ENCODE measurements around the gene TSC1. TPM values are rescaled to one million over a fixed set of nuclear protein-coding genes. Genes with fewer than 3 reads are reported as not detected.

TSC1 gene
- total RNA-seq, 4 donors from 2014 or later: 52.7 to 114 (median 66.7) TPM

- DNase-seq: no peak
- no peak overlapping the region for H3K4me3 ChIP-seq (replicated peaks in 1 of 3)
- TF ChIP-seq POLR2A (IDR thresholded peaks at IDR 0.05) (no peak), CTCF (IDR thresholded peaks at IDR 0.05) (no peak)
- H3K9me3 ChIP-seq: no peaks in the 10 kb centered on the region
- H3K4me1 ChIP-seq: peaks cover 0 to 4% of the 10 kb centered on the region in 2 donors
- no peak overlapping the region for H3K27ac ChIP-seq
- peaks cover 11% of the 10 kb centered on the region for H3K27me3 ChIP-seq
- 79 to 94% methylated on average over 3 of the region's 3 CpGs for whole genome bisulfite sequencing, 2 donors
- intact Hi-C loops (cut with DNase I): no loop called here
- no peaks in the 10 kb centered on the region for H3K36me3 ChIP-seq
Observed at GRCh38 chr9:132976571-132976970, 32.2 kb upstream of the TSC1 start.

DNA sequence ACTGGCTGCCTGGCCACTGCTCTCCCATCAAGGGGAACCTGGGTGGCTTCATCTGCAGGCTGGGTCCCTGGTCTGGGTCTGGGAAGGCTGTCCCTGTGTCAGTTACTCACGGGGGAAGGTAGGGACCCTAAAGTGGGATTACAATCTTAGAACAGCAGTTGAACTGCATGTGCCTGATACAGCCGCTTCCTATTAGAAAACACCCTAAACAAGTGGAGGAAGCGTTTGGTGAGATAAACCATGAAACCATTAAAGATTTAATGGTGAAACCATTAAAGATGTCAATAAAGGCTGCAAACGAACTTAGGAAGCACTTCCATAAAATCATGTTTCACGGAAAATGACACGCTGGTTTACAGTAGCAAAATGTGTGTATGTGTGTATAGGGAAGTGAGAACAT lies 31.5 kb upstream of the TSC1 start:
- Histone ChIP-seq H3K4me3 (replicated peaks in 1 of 3) (no peak overlapping the region), H3K27me3 (peaks cover 11% of the 10 kb centered on the region), H3K27ac (no peak overlapping the region), H3K4me1 (peaks cover 0 to 4% of the 10 kb centered on the region in 2 donors), H3K36me3 (no peaks in the 10 kb centered on the region), H3K9me3 (no peaks in the 10 kb centered on the region)
- TF ChIP-seq CTCF (IDR thresholded peaks at IDR 0.05) (no peak), POLR2A (IDR thresholded peaks at IDR 0.05) (no peak)
- no peak for DNase-seq
- 79 to 84% methylated on average over 6 of the region's 6 CpGs for WGBS, 2 donors
- intact Hi-C loops (cut with DNase I): no loop called here

DNA sequence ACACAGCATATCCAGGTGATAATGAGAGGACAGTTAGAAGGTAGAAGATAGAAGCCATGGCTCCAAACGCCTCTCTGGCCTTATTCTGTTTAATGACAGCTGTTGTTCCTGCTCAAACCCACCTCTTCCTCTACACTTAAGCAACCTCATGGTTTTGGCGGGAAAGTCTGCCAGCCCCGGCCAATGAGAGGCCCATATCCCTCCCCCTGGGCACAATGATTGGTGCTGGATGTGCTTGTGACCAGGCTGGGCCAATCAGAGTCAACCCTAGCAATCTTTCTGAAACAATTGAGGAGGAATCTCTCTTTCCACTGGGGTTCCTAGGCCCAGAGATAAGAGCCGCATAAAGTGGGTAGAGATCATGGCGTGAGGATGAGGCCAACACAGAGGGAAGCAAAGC lies 29.3 kb upstream of the TSC1 start:
- TF ChIP-seq CTCF (IDR thresholded peaks at IDR 0.05) (no peak), POLR2A (IDR thresholded peaks at IDR 0.05) (no peak)
- Histone ChIP-seq H3K27ac (no peak overlapping the region), H3K4me1 (peaks cover 0 to 4% of the 10 kb centered on the region in 2 donors), H3K27me3 (peaks cover 7% of the 10 kb centered on the region), H3K9me3 (no peaks in the 10 kb centered on the region), H3K36me3 (no peaks in the 10 kb centered on the region), H3K4me3 (replicated peaks in 1 of 3) (no peak overlapping the region)
- DNase-seq: no peak
- 89 to 92% methylated on average over 5 of the region's 5 CpGs for WGBS, 2 donors
- intact Hi-C loops (cut with DNase I): no loop called here

DNA sequence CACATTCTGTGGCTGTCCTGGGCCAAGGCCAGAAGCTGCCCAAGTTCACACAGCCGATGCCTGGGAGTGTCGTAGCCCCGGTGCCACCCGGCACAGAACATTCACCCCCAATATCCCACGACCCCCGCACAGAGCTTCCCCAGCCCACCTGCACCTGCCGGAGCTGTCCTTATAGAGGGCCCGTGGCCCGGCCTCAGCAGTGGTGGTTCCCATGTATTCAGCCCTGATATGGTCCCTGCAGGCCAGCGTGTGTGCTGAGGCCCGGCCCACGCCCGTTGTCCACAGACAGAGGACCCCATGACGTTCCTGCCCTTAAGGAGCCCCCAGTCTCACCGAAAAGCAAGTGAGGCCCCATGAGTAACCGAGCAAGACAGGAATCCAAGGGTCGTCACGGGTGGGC lies 28.8 kb upstream of the TSC1 start:
- peaks cover 2% of the 10 kb centered on the region for H3K27me3 ChIP-seq
- 75 to 80% methylated on average over 14 to 17 of the region's 18 CpGs for WGBS, 2 donors
- H3K4me3 ChIP-seq (replicated peaks in 1 of 3): no peak overlapping the region
- intact Hi-C loops (cut with DNase I): no loop called here
- H3K27ac ChIP-seq: no peak overlapping the region
- DNase-seq: no peak
- H3K9me3 ChIP-seq: no peaks in the 10 kb centered on the region
- H3K36me3 ChIP-seq: no peaks in the 10 kb centered on the region
- no peak for TF ChIP-seq CTCF (IDR thresholded peaks at IDR 0.05)
- TF ChIP-seq POLR2A (IDR thresholded peaks at IDR 0.05): no peak
- H3K4me1 ChIP-seq: peaks cover 0 to 4% of the 10 kb centered on the region in 2 donors

DNA sequence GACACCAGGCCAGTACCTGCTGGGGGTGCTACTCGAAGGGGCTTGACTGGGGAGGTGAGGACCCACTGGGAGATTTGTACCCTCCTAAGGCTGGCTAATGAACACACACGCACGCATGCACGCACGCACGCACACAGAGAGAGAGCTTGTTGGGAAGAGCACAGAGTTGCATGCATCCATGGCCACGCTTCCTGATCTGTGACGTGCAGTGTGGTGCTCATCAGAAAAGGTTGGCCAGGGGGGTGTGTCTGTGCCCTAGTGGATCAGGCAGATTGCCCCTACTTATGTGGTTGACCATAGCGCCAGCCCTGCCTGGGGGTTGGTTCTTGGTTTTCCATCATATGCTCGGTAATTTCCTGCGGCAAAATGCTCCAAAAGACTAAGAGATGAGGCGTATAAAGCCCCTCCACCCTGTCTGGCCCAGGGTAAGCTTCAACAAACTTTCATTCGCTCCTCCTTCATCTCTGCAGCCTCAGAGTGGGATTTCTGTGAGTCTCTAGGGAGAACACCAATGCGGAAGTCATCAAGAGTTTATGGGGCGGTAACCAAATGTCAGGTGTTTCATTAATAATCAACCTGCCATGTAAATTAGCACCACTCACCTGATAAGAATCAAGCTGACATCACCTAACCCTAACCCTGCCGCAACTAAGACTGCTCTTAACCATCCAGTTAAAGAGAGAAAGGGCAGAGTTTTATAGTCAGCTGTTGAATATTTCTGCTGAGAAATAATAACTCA lies 26.1 kb upstream of the TSC1 start:
- no peak for DNase-seq
- H3K27ac ChIP-seq: no peak overlapping the region
- no peak overlapping the region for H3K4me3 ChIP-seq (replicated peaks in 1 of 3)
- H3K9me3 ChIP-seq: no peaks in the 10 kb centered on the region
- TF ChIP-seq POLR2A (IDR thresholded peaks at IDR 0.05) (no peak), CTCF (IDR thresholded peaks at IDR 0.05) (no peak)
- H3K36me3 ChIP-seq: no peaks in the 10 kb centered on the region
- 81 to 83% methylated on average over 9 to 16 of the region's 16 CpGs for WGBS, 2 donors
- peaks cover 0 to 4% of the 10 kb centered on the region in 2 donors for H3K4me1 ChIP-seq
- no peaks in the 10 kb centered on the region for H3K27me3 ChIP-seq
- intact Hi-C loops (cut with DNase I): no loop called here

Measured in thyroid gland (tissue), 4 donors.